Measurements from ENCODE around the gene PITX3. TPM values are rescaled to one million over a fixed set of nuclear protein-coding genes. Genes with fewer than 3 reads are reported as not detected.

Gene PITX3
- total RNA-seq, 1 experiment from 2014 or later: 0.81 TPM

DNA sequence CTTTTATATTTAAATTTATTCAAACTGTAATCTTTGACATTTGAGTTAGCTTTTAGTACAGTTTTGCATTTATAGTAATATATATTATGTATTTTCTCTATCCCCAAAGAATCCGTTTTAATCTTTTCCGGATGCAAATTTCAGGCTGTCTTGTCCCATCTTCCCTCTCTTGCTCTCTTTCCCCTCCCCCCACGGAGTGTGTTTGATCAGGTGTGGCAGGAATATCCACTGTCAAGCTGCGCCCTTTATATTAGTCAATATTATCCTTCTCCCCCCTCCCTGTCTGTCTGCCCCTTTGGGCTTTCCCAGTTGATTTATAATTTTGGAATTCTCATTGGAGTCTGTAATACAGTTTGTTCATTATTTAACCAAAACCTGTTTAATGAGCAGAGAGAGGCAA is 23.1 kb upstream of the PITX3 start (continued):
- TF ChIP-seq, protein P1, sequence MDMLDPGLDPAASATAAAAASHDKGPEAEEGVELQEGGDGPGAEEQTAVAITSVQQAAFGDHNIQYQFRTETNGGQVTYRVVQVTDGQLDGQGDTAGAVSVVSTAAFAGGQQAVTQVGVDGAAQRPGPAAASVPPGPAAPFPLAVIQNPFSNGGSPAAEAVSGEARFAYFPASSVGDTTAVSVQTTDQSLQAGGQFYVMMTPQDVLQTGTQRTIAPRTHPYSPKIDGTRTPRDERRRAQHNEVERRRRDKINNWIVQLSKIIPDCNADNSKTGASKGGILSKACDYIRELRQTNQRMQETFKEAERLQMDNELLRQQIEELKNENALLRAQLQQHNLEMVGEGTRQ (CRISPR knock-in tag; IDR thresholded peaks at IDR 0.05): no peak
- TF ChIP-seq CBFB (CRISPR knock-in tag; IDR thresholded peaks at IDR 0.05; ENCODE audit: low read depth) (no peak), HMGA2 (CRISPR knock-in tag; IDR thresholded peaks at IDR 0.05) (no peak), CREM (CRISPR knock-in tag; IDR thresholded peaks at IDR 0.05) (no peak), FOXJ3 (CRISPR knock-in tag; IDR thresholded peaks at IDR 0.05; ENCODE audit: borderline replicate concordance) (no peak), IRF2 (CRISPR knock-in tag; IDR thresholded peaks at IDR 0.05; ENCODE audit: borderline replicate concordance, low read depth) (no peak), TCF7 (CRISPR knock-in tag; IDR thresholded peaks at IDR 0.05; ENCODE audit: low read depth) (no peak), ZNF416 (CRISPR knock-in tag; IDR thresholded peaks at IDR 0.05) (no peak), OVOL2 (CRISPR knock-in tag; IDR thresholded peaks at IDR 0.05; ENCODE audit: borderline replicate concordance) (no peak), ATF6 (CRISPR knock-in tag; IDR thresholded peaks at IDR 0.05) (no peak), ZNF396 (CRISPR knock-in tag; IDR thresholded peaks at IDR 0.05; ENCODE audit: borderline replicate concordance) (no peak), FOXK1 (CRISPR knock-in tag; IDR thresholded peaks at IDR 0.05) (no peak), ELF4 (CRISPR knock-in tag; IDR thresholded peaks at IDR 0.05; ENCODE audit: low read depth) (no peak)

DNA sequence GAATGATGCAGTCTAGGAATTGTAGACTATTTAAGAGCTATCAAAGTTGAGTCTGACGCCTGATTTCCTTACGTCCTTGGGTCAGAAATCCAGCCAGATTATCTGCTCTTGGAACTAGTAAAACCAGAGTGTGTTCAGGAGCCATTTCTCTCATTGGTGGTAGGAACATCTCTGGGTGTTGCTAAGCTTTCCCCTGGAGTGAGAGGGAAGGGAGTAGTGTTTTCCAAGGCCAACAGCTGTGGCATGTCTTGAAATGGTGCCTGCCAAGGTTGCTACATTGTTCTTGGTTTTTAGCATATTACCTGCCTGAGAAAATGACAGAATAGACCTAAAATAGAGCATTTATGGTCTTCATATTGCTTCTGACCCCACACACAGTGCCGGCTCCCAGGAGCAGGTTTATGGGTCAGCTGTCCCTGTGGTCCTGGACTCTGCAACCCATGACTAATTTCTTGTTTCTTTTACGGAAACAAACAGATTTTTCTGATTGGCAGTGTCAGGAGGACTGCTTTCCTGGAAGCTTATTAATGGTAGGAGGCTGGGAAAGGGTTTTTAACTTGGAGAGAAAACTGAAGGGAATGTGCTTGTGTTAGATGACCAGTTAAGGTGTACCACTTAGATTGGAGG is 21.5 kb upstream of the PITX3 start:
- ATAC-seq (no peak), DNase-seq (ENCODE audit: low spot score) (no peak)
- Mint-ChIP-seq H3K9me3 (no peaks in the 10 kb centered on the region), H3K4me1 (peaks cover 4% of the 10 kb centered on the region; the same call in 1 of the 2 replicates), H3K27ac (no peak overlapping the region), H3K4me3 (no peak overlapping the region), H3K36me3 (peaks cover 7% of the 10 kb centered on the region; the same call in 1 of the 2 replicates), H3K27me3 (ENCODE audit: low read depth) (no peaks in the 10 kb centered on the region)
- CTCF ChIA-PET: interaction anchor here (0.7 to 3.4 kb wide), 2 partner anchors 32 to 89 kb away, joined by 3 to 8 read pairs; no protein-coding TSS in a partner anchor
- POLR2A ChIA-PET: no interaction called here
- TF ChIP-seq GTF2I (CRISPR knock-in tag; conservative IDR thresholded peaks at IDR 0.05) (no peak), RORB (CRISPR knock-in tag; IDR thresholded peaks at IDR 0.05) (no peak), HMGXB4 (CRISPR knock-in tag; IDR thresholded peaks at IDR 0.05) (no peak), GABPB1 (CRISPR knock-in tag; IDR thresholded peaks at IDR 0.05) (no peak), ATF6 (CRISPR knock-in tag; IDR thresholded peaks at IDR 0.05) (no peak), OVOL2 (CRISPR knock-in tag; IDR thresholded peaks at IDR 0.05; ENCODE audit: borderline replicate concordance) (no peak), STAT6 (CRISPR knock-in tag; conservative IDR thresholded peaks at IDR 0.05; ENCODE audit: low read depth) (no peak), PRRX2 (CRISPR knock-in tag; IDR thresholded peaks at IDR 0.05) (no peak), ZNF121 (CRISPR knock-in tag; IDR thresholded peaks at IDR 0.05) (no peak), ZNF317 (CRISPR knock-in tag; IDR thresholded peaks at IDR 0.05; ENCODE audit: borderline replicate concordance, low read depth) (no peak)
- TF ChIP-seq, protein P2, sequence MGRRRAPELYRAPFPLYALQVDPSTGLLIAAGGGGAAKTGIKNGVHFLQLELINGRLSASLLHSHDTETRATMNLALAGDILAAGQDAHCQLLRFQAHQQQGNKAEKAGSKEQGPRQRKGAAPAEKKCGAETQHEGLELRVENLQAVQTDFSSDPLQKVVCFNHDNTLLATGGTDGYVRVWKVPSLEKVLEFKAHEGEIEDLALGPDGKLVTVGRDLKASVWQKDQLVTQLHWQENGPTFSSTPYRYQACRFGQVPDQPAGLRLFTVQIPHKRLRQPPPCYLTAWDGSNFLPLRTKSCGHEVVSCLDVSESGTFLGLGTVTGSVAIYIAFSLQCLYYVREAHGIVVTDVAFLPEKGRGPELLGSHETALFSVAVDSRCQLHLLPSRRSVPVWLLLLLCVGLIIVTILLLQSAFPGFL (CRISPR knock-in tag; IDR thresholded peaks at IDR 0.05; ENCODE audit: borderline replicate concordance): no peak
- TF ChIP-seq, protein P3, sequence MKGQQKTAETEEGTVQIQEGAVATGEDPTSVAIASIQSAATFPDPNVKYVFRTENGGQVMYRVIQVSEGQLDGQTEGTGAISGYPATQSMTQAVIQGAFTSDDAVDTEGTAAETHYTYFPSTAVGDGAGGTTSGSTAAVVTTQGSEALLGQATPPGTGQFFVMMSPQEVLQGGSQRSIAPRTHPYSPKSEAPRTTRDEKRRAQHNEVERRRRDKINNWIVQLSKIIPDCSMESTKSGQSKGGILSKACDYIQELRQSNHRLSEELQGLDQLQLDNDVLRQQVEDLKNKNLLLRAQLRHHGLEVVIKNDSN (CRISPR knock-in tag; IDR thresholded peaks at IDR 0.05): no peak
